Measurements from ENCODE around the gene SRPK2.

SRPK2 gene

DNA sequence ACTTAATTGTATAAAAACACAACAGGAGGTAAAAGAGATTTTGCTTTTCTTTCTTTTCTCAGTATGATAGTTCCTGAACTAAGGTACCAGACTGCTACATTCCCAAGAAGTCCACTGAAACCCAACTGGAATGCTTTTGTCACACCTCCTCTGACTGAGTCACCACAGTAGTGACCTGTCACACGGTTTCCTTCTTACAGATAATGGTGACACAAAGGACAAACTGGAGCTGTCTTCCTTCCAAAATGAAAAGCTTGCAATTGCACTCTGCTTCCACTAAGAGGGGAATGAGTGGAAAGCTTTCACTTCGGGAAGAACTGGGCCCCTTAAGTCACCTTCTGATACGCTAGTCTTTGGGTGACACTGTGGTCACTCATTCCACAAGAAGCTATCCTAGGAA, 252.5 kb downstream of the SRPK2 start:
- Histone ChIP-seq H3K9me3 (ENCODE audit: control insufficient read depth, low read length) (no peaks in the 10 kb centered on the region), H2AFZ (no peak overlapping the region), H3K79me2 (peaks cover 8% of the 10 kb centered on the region), H3K4me3 (ENCODE audit: low read depth, low read length) (no peak overlapping the region), H3K27ac (no peak overlapping the region), H3K4me1 (peaks cover 7% of the 10 kb centered on the region), H3K36me3 (ENCODE audit: control insufficient read depth, insufficient read depth, low read length) (no peaks in the 10 kb centered on the region), H3K4me2 (ENCODE audit: low read length) (no peak overlapping the region), H3K9ac (no peak overlapping the region), H3K27me3 (ENCODE audit: control insufficient read depth, insufficient read depth, low read length) (no peaks in the 10 kb centered on the region)
- TF ChIP-seq, protein P1, sequence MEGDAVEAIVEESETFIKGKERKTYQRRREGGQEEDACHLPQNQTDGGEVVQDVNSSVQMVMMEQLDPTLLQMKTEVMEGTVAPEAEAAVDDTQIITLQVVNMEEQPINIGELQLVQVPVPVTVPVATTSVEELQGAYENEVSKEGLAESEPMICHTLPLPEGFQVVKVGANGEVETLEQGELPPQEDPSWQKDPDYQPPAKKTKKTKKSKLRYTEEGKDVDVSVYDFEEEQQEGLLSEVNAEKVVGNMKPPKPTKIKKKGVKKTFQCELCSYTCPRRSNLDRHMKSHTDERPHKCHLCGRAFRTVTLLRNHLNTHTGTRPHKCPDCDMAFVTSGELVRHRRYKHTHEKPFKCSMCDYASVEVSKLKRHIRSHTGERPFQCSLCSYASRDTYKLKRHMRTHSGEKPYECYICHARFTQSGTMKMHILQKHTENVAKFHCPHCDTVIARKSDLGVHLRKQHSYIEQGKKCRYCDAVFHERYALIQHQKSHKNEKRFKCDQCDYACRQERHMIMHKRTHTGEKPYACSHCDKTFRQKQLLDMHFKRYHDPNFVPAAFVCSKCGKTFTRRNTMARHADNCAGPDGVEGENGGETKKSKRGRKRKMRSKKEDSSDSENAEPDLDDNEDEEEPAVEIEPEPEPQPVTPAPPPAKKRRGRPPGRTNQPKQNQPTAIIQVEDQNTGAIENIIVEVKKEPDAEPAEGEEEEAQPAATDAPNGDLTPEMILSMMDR (IDR thresholded peaks at IDR 0.05) = no peak

GRCh38 chr7:105133986-105134655, 254.6 kb downstream of the SRPK2 start:
- no peak overlapping the region for H3K4me3 ChIP-seq (ENCODE audit: low read depth, low read length)

GRCh38 chr7:105133358-105133757, 255.4 kb downstream of the SRPK2 start:
- H3K4me1 ChIP-seq = peaks cover 9% of the 10 kb centered on the region
- no peaks in the 10 kb centered on the region for H3K9me3 ChIP-seq (ENCODE audit: control insufficient read depth, low read length)
- no peak overlapping the region for H3K4me2 ChIP-seq (ENCODE audit: low read length)
- no peak overlapping the region for H3K27ac ChIP-seq
- TF ChIP-seq, protein P1 (IDR thresholded peaks at IDR 0.05) = no peak
- H3K36me3 ChIP-seq (ENCODE audit: control insufficient read depth, insufficient read depth, low read length) = no peaks in the 10 kb centered on the region
- no peaks in the 10 kb centered on the region for H3K27me3 ChIP-seq (ENCODE audit: control insufficient read depth, insufficient read depth, low read length)
- no peak overlapping the region for H3K4me3 ChIP-seq (ENCODE audit: low read depth, low read length)
- H3K9ac ChIP-seq = no peak overlapping the region
- H2AFZ ChIP-seq = no peak overlapping the region
- peaks cover 13% of the 10 kb centered on the region for H3K79me2 ChIP-seq

More at GRCh38 chr7:105133986-105134655, 254.6 kb downstream of the SRPK2 start:
- Histone ChIP-seq H3K9me3 (ENCODE audit: control insufficient read depth, low read length) (no peaks in the 10 kb centered on the region), H3K4me2 (ENCODE audit: low read length) (no peak overlapping the region), H3K27ac (no peak overlapping the region), H3K27me3 (ENCODE audit: control insufficient read depth, insufficient read depth, low read length) (no peaks in the 10 kb centered on the region), H2AFZ (no peak overlapping the region), H3K4me1 (peaks cover 9% of the 10 kb centered on the region), H3K9ac (no peak overlapping the region), H3K36me3 (ENCODE audit: control insufficient read depth, insufficient read depth, low read length) (no peaks in the 10 kb centered on the region), H3K79me2 (peaks cover 15% of the 10 kb centered on the region)
- TF ChIP-seq, protein P1 (IDR thresholded peaks at IDR 0.05) = no peak

- Histone ChIP-seq H3K9me3 (ENCODE audit: control insufficient read depth, low read length) (no peaks in the 10 kb centered on the region), H3K27me3 (ENCODE audit: control insufficient read depth, insufficient read depth, low read length) (no peaks in the 10 kb centered on the region), H2AFZ (no peak overlapping the region), H3K27ac (no peak overlapping the region), H3K4me3 (ENCODE audit: low read depth, low read length) (no peak overlapping the region), H3K79me2 (peaks cover 13% of the 10 kb centered on the region), H3K36me3 (ENCODE audit: control insufficient read depth, insufficient read depth, low read length) (no peaks in the 10 kb centered on the region), H3K4me2 (ENCODE audit: low read length) (no peak overlapping the region), H3K4me1 (peaks cover 9% of the 10 kb centered on the region), H3K9ac (no peak overlapping the region)
- TF ChIP-seq, protein P1 (IDR thresholded peaks at IDR 0.05) = no peak
Observed at GRCh38 chr7:105132835-105133234, 255.9 kb downstream of the SRPK2 start.

GRCh38 chr7:105132335-105132734, 256.4 kb downstream of the SRPK2 start:
- Histone ChIP-seq H3K79me2 (peaks cover 13% of the 10 kb centered on the region), H3K27me3 (ENCODE audit: control insufficient read depth, insufficient read depth, low read length) (no peaks in the 10 kb centered on the region), H3K27ac (no peak overlapping the region), H2AFZ (no peak overlapping the region), H3K4me3 (ENCODE audit: low read depth, low read length) (no peak overlapping the region), H3K4me1 (peaks cover 9% of the 10 kb centered on the region), H3K36me3 (ENCODE audit: control insufficient read depth, insufficient read depth, low read length) (no peaks in the 10 kb centered on the region), H3K9me3 (ENCODE audit: control insufficient read depth, low read length) (no peaks in the 10 kb centered on the region), H3K9ac (no peak overlapping the region), H3K4me2 (ENCODE audit: low read length) (no peak overlapping the region)
- TF ChIP-seq, protein P1 (IDR thresholded peaks at IDR 0.05) = no peak
